ENCODE data around the gene MAN1B1. TPM values are rescaled to one million over a fixed set of nuclear protein-coding genes. Genes with fewer than 3 reads are reported as not detected.
A peak's percentile ranks its signal among the peaks of the same experiment; 100 is the strongest.

Gene MAN1B1
- polyA plus RNA-seq, 1 donor (not counting 4 experiments of a cell fraction or from before 2014, with no cell fraction given) = 34.3 TPM

- dilution Hi-C loops (cut with MboI; ENCODE audit: extremely low pct_ligation_motif_present, low sequenced_read_pairs) = no loop called here
- H3K9me3 ChIP-seq (ENCODE audit: control insufficient read depth, low read depth, low read length) = no peaks in the 10 kb centered on the region
- no peak overlapping the region for H3K9ac ChIP-seq (ENCODE audit: control insufficient read depth, extremely low read depth, insufficient read depth, low read length)
- no peak overlapping the region for H3K27ac ChIP-seq (ENCODE audit: control insufficient read depth, insufficient read depth, low read length)
- no peaks in the 10 kb centered on the region for H3K36me3 ChIP-seq (ENCODE audit: control insufficient read depth in 2 of 2, extremely low read depth in 1 of 2, insufficient read depth in 2 of 2, low read length in 2 of 2)
- H3K4me2 ChIP-seq (ENCODE audit: control insufficient read depth, extremely low read depth, insufficient read depth, low read depth, low read length) = no peak overlapping the region
- H3K9me1 ChIP-seq (ENCODE audit: control insufficient read depth, extremely low read depth, insufficient read depth, low read length) = no peaks in the 10 kb centered on the region
- peaks cover 13% of the 10 kb centered on the region for H4K20me1 ChIP-seq (ENCODE audit: control insufficient read depth, extremely low read depth, insufficient read depth, low read length)
- DNase-seq (ENCODE audit: low read depth, low spot score) = no peak
- H2AFZ ChIP-seq (ENCODE audit: control insufficient read depth, low read length) = no peak overlapping the region
- no peak for TF ChIP-seq EZH2 (IDR thresholded peaks at IDR 0.05; ENCODE audit: low read length)
- H3K27me3 ChIP-seq (ENCODE audit: control insufficient read depth, extremely low read depth, insufficient read depth, low read length) = peaks cover 27% of the 10 kb centered on the region
- peaks cover 2% of the 10 kb centered on the region for H3K79me2 ChIP-seq (ENCODE audit: control insufficient read depth, insufficient read depth, low read length)
- FAIRE-seq = no peak
- H3K4me1 ChIP-seq (ENCODE audit: control insufficient read depth, extremely low read depth, insufficient read depth, low read length) = peaks cover 11% of the 10 kb centered on the region
- H3K4me3 ChIP-seq (ENCODE audit: control insufficient read depth in 2 of 3, extremely low read depth in 1 of 3, insufficient read depth in 2 of 3, low read depth in 1 of 3, low read length in 3 of 3) = no peak overlapping the region
These were observed 37.9 kb upstream of the MAN1B1 start for GRCh38 chr9:137048655-137049543.

GRCh38 chr9:137049544-137050449, 37.0 kb upstream of the MAN1B1 start:
- dilution Hi-C loops (cut with MboI; ENCODE audit: extremely low pct_ligation_motif_present, low sequenced_read_pairs) = no loop called here
- no peak overlapping the region for H3K27ac ChIP-seq (ENCODE audit: control insufficient read depth, insufficient read depth, low read length)
- TF ChIP-seq EZH2 (IDR thresholded peaks at IDR 0.05; ENCODE audit: low read length) = no peak
- TF ChIP-seq CTCF (optimal IDR thresholded peaks at IDR 0.05 in 1 of 3, IDR thresholded peaks at IDR 0.05 in 1 of 3, conservative IDR thresholded peaks at IDR 0.05 in 1 of 3; ENCODE audit: extremely low read depth in 1 of 3, insufficient read depth in 2 of 3, low read length in 3 of 3) = peak; percentile 25 to 74 (median 68)
- no peak overlapping the region for H2AFZ ChIP-seq (ENCODE audit: control insufficient read depth, low read length)
- no peaks in the 10 kb centered on the region for H3K79me2 ChIP-seq (ENCODE audit: control insufficient read depth, insufficient read depth, low read length)
- H3K9me3 ChIP-seq (ENCODE audit: control insufficient read depth, low read depth, low read length) = no peaks in the 10 kb centered on the region
- H3K9me1 ChIP-seq (ENCODE audit: control insufficient read depth, extremely low read depth, insufficient read depth, low read length) = no peaks in the 10 kb centered on the region
- peak; percentile 66 for FAIRE-seq
- H3K36me3 ChIP-seq (ENCODE audit: control insufficient read depth in 2 of 2, extremely low read depth in 1 of 2, insufficient read depth in 2 of 2, low read length in 2 of 2) = no peaks in the 10 kb centered on the region
- H3K4me3 ChIP-seq (ENCODE audit: control insufficient read depth in 2 of 3, extremely low read depth in 1 of 3, insufficient read depth in 2 of 3, low read depth in 1 of 3, low read length in 3 of 3) = no peak overlapping the region
- peaks cover 18% of the 10 kb centered on the region for H3K27me3 ChIP-seq (ENCODE audit: control insufficient read depth, extremely low read depth, insufficient read depth, low read length)
- H4K20me1 ChIP-seq (ENCODE audit: control insufficient read depth, extremely low read depth, insufficient read depth, low read length) = peaks cover 9% of the 10 kb centered on the region
- H3K4me1 ChIP-seq (ENCODE audit: control insufficient read depth, extremely low read depth, insufficient read depth, low read length) = peaks cover 6% of the 10 kb centered on the region
- H3K9ac ChIP-seq (ENCODE audit: control insufficient read depth, extremely low read depth, insufficient read depth, low read length) = no peak overlapping the region
- no peak for DNase-seq (ENCODE audit: low read depth, low spot score)
- H3K4me2 ChIP-seq (ENCODE audit: control insufficient read depth, extremely low read depth, insufficient read depth, low read depth, low read length) = no peak overlapping the region

Measured in keratinocyte (primary cell).